Adrenal gland (tissue), 12 donors: ENCODE results near the gene IL18RAP. TPM values are rescaled to one million over a fixed set of nuclear protein-coding genes. Genes with fewer than 3 reads are reported as not detected.

Source experiments
- DNase-seq, 7 donors: peaks; one replicate each; pipeline ENCODE4 v3.0.0-alpha.2; 2019 to 2020
- H3K27ac ChIP-seq, 5 donors: fragments of 200-600 bp; sonication (generic) in 4 of 5; 1 replicate in 3 of 5; 2 replicates in 2 of 5; pipeline versions ENCODE4 v1.5.1 to v1.8.0; 2016 to 2020; ENCODE audit warnings: mild to moderate bottlenecking in 1 of 5
- H3K27me3 ChIP-seq: fragments of 200-600 bp; 2 replicates; pipeline ENCODE4 v1.8.0; 2021
- H3K36me3 ChIP-seq, 2 donors: fragments of 200-600 bp; replicated peaks in 1 of 2; 1 replicate in 1 of 2; 2 replicates in 1 of 2; pipeline versions ENCODE4 v1.5.1 to v1.8.0; 2018 to 2022
- H3K4me1 ChIP-seq, 2 donors: fragments of 200-600 bp; replicated peaks in 1 of 2; 1 replicate in 1 of 2; 2 replicates in 1 of 2; pipeline versions ENCODE4 v1.5.1 to v1.8.0; 2018 to 2021
- H3K4me3 ChIP-seq, 4 donors: fragments of 200-600 bp; sonication (generic) in 3 of 4; one replicate each; pipeline ENCODE4 v1.5.1; 2016 to 2018
- H3K9me3 ChIP-seq, 3 donors: fragments of 200-600 bp; sonication (generic) in 1 of 3; replicated peaks in 1 of 3; 1 replicate in 2 of 3; 2 replicates in 1 of 3; pipeline versions ENCODE4 v1.5.1 to v1.8.0; 2016 to 2021
- CTCF ChIP-seq, 6 experiments: fragments of 450-650 bp in 4 of 6; fragments of 200-600 bp in 2 of 6; sonication (generic) in 1 of 6; IDR thresholded peaks; 1 replicate in 5 of 6; 2 replicates in 1 of 6; pipeline versions ENCODE4 v1.5.1 to v1.8.0; 2016 to 2021; ENCODE audit warnings: antibody characterized with exemption in 6 of 6, mild to moderate bottlenecking in 2 of 6, moderate library complexity in 1 of 6
- POLR2A ChIP-seq, 2 donors: fragments of 450-650 bp; IDR thresholded peaks; one replicate each; pipeline ENCODE4 v1.6.1; 2017; ENCODE audit warnings: antibody characterized with exemption in 2 of 2, mild to moderate bottlenecking in 2 of 2, moderate library complexity in 1 of 2
- WGBS, 4 donors: extraction: QIAGEN DNeasy Blood & Tissue Kit in 2 of 4; methylation state at CpG; one replicate each; pipeline versions ENCODE4 v1.1.5 to v1.1.7; 2013 to 2017; 5-methylcytosine and 5-hydroxymethylcytosine counted together
- intact Hi-C, 2 donors: fragments of 100-400 bp; cut with DNase I; formaldehyde crosslinking; loops; one replicate each; pipeline versions ENCODE4 v1.14.1 to v1.15.0; 2022 to 2023
- polyA plus RNA-seq, 3 donors: library from polyadenylated mRNA; stranded (reverse); fragments of 200-250 nt in 2 of 3; fragments of 350-450 nt in 1 of 3; fragmentation: Illumina TruSeq in 1 of 3; extraction: RNeasy Lipid Tissue Mini Kit (QIAGEN cat#74804) in 1 of 3; gene quantifications; one replicate each; pipeline ENCODE4 v1.2.3, GENCODE V29; 2013 to 2014
- total RNA-seq, 9 donors: library from RNA; depleted of rRNA in 4 of 9; stranded (reverse); fragments of >200 nt in 4 of 9; fragments of 120-200 nt in 1 of 9; fragmentation: NEBNext Ultra II Directional in 1 of 9; extraction: Animal tissue kit (Norgen Biotek cat#: 25700) in 1 of 9; gene quantifications; one replicate each; pipeline versions ENCODE4 v1.1.0 to v1.2.4, GENCODE V29; 2013 to 2023
- donor health status: healthy with polysubstance abuse.
- donor health status: Bipolar disorder and iron deficiency.
- donor health status: DM: yes; HTN: yes; CAD: no.
- donor health status: DM: no; HTN: no; CAD: no.
- donor health status: DM: no; HTN: no; CAD: no.
- donor health status: DM: yes; HTN: yes; CAD: no.

Gene IL18RAP
- total and polyA plus RNA-seq, 12 donors: 0.14 to 1.4 (median 0.29) TPM; not detected in 1

DNA sequence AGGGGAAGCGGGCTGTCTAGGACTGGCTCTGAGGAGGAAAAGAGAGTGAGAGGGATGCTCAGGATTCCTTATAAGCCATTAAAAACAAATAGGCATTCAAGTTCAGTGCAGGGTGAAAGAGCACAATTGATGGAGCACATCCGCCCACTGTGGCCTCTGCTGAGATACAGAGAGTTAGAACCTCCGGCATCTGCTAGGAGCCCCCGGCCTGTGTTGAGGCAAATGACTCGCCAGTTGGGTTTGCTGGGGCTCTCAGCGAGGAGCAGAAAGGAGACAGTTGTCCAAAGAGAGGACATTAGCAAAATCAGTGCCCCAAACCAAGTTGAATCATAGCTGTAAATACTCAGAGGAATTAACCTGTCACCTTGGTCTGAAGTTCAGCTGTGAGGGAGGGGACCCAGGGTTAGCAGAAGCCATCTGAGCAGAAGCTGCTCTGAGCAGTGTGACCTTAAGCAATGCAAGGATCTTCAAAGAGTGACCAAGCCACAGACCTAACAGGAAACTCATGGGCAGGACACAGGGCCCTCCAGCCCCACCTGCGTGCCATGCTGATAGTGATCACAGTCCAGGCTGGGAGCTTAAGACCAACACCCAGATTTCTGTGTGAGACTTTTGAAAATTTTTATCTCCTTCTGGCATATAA is 23.3 kb upstream of the IL18RAP start:
- no peaks in the 10 kb centered on the region for H3K9me3 ChIP-seq
- H3K27me3 ChIP-seq: no peaks in the 10 kb centered on the region
- no peaks in the 10 kb centered on the region for H3K36me3 ChIP-seq
- TF ChIP-seq CTCF (IDR thresholded peaks at IDR 0.05) (no peak), POLR2A (IDR thresholded peaks at IDR 0.05) (no peak)
- intact Hi-C loops: no loop called here
- no peaks in the 10 kb centered on the region for H3K4me1 ChIP-seq
- 66 to 85% (median 78%) methylated on average over 6 to 7 of the region's 7 CpGs for WGBS, 4 donors
- no peak for DNase-seq
- H3K4me3 ChIP-seq: no peak overlapping the region
- no peak overlapping the region for H3K27ac ChIP-seq

DNA sequence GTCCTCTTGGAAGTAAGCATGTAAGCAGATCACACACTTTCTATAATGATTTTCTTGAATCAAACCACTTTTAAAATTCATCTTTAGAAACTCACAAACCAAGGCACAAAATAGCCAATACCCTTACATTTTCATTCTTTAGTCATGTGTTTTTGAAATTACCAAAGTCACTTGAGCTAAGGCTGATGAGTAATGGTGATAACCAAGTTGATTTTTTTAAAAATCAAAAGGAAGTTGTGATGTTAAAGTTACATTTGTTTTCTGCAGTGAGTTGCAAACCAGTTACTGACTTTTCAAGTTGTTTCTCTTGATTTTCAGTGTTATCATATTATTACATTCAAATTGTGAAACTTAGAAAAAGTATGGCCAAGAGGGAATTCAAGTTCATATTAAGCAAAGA is 21.5 kb upstream of the IL18RAP start:
- Histone ChIP-seq H3K27ac (no peak overlapping the region), H3K4me3 (no peak overlapping the region), H3K36me3 (no peaks in the 10 kb centered on the region), H3K9me3 (no peaks in the 10 kb centered on the region), H3K4me1 (no peaks in the 10 kb centered on the region), H3K27me3 (no peaks in the 10 kb centered on the region)
- intact Hi-C loops: no loop called here
- TF ChIP-seq CTCF (IDR thresholded peaks at IDR 0.05): no peak
- no peak for TF ChIP-seq POLR2A (IDR thresholded peaks at IDR 0.05)
- no peak for DNase-seq

DNA sequence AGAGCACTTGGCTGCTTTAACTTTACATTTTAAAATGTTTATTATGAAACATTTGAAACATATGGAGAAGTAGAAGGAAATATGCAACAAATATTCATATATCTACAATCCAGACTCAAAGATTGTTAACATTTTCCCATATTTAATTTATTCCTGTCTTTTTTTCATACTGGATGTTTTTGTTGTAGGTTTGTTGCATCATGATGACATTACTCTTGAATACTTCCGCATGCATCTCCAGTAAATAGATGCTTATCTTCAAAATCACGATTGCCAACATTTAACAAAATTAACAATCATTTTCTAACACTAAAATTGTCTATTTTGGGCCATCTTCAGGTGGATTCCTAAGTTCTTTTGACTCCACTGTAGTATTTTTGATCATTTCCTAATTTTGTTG is 21.1 kb upstream of the IL18RAP start:
- no peaks in the 10 kb centered on the region for H3K4me1 ChIP-seq
- no peak overlapping the region for H3K27ac ChIP-seq
- no peak for TF ChIP-seq CTCF (IDR thresholded peaks at IDR 0.05)
- no peak for TF ChIP-seq POLR2A (IDR thresholded peaks at IDR 0.05)
- intact Hi-C loops: no loop called here
- H3K27me3 ChIP-seq: no peaks in the 10 kb centered on the region
- 80 to 88% (median 85%) methylated on average over 2 of the region's 2 CpGs for whole genome bisulfite sequencing, 4 donors
- no peak overlapping the region for H3K4me3 ChIP-seq
- H3K36me3 ChIP-seq: no peaks in the 10 kb centered on the region
- H3K9me3 ChIP-seq: no peaks in the 10 kb centered on the region
- DNase-seq: no peak

- no peak for TF ChIP-seq CTCF (IDR thresholded peaks at IDR 0.05)
- TF ChIP-seq POLR2A (IDR thresholded peaks at IDR 0.05): no peak
- intact Hi-C loops: no loop called here
- Histone ChIP-seq H3K4me3 (no peak overlapping the region), H3K4me1 (no peaks in the 10 kb centered on the region), H3K9me3 (no peaks in the 10 kb centered on the region), H3K27ac (no peak overlapping the region), H3K36me3 (no peaks in the 10 kb centered on the region), H3K27me3 (no peaks in the 10 kb centered on the region)
- DNase-seq: no peak
- 84 to 91% (median 89%) methylated on average over 1 to 3 of the region's 3 CpGs for WGBS, 4 donors
Observed at GRCh38 chr2:102410952-102411351, 12.0 kb upstream of the IL18RAP start.
